Measurements from ENCODE around the gene ALK. TPM values are rescaled to one million over a fixed set of nuclear protein-coding genes. Genes with fewer than 3 reads are reported as not detected.

The ALK gene
- total RNA-seq, 1 donor from 2014 or later = not detected

DNA sequence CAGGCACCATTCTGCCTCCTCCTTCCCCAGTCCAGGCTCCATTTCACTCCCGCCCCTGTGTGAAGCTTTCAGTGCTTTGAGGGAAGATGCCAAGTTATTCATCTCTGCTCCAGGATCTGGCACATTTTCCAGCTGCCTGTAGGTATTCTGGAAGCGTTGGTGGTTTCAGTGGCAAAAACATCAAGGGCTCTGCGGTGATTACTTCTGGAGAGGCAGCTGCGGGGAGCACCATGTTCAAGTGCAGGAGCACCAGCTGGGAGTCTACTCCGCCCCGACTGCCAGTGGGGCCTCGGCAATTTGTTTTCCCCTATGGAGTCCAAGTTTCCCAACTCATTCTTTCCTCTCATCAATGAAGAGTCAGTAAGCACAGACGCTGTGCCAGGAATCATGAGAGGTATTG lies 594.5 kb downstream of the ALK start:
- Mint-ChIP-seq H3K4me3 (ENCODE audit: low read depth) (no peak overlapping the region), H3K9me3 (ENCODE audit: low read depth) (no peaks in the 10 kb centered on the region), H3K27me3 (peaks cover 18% of the 10 kb centered on the region), H3K27ac (no peak overlapping the region), H3K36me3 (ENCODE audit: insufficient read depth) (no peaks in the 10 kb centered on the region), H3K4me1 (ENCODE audit: low read depth) (no peaks in the 10 kb centered on the region)
- TF ChIP-seq, protein P1, sequence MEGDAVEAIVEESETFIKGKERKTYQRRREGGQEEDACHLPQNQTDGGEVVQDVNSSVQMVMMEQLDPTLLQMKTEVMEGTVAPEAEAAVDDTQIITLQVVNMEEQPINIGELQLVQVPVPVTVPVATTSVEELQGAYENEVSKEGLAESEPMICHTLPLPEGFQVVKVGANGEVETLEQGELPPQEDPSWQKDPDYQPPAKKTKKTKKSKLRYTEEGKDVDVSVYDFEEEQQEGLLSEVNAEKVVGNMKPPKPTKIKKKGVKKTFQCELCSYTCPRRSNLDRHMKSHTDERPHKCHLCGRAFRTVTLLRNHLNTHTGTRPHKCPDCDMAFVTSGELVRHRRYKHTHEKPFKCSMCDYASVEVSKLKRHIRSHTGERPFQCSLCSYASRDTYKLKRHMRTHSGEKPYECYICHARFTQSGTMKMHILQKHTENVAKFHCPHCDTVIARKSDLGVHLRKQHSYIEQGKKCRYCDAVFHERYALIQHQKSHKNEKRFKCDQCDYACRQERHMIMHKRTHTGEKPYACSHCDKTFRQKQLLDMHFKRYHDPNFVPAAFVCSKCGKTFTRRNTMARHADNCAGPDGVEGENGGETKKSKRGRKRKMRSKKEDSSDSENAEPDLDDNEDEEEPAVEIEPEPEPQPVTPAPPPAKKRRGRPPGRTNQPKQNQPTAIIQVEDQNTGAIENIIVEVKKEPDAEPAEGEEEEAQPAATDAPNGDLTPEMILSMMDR (IDR thresholded peaks at IDR 0.05; ENCODE audit: unreplicated experiment) = no peak
- DNase-seq (ENCODE audit: low spot score, unreplicated experiment) = no peak

DNA sequence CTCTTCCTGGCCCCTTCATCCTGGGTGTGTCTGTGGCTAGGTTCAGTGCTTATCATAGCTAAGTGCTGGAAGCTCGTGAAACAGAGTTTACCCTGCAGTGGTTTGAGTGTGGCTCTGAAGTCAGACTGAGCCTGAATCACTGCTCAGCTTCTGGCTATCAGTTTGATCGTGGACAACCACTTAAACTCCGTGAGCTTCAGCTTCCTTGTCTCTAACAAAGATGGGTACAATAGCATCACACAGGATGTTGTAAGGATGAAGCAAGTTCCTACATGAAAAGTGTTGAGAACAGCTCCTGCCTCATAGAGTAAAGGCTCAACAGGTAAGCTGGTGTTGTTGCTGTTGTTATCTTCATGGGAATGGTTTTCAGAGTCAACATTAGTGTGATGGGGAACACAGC lies 595.8 kb downstream of the ALK start:
- H3K27ac Mint-ChIP-seq = no peak overlapping the region
- TF ChIP-seq, protein P1 (IDR thresholded peaks at IDR 0.05; ENCODE audit: unreplicated experiment) = no peak
- no peaks in the 10 kb centered on the region for H3K36me3 Mint-ChIP-seq (ENCODE audit: insufficient read depth)
- H3K9me3 Mint-ChIP-seq (ENCODE audit: low read depth) = no peaks in the 10 kb centered on the region
- H3K27me3 Mint-ChIP-seq = peaks cover 19% of the 10 kb centered on the region
- no peak for DNase-seq (ENCODE audit: low spot score, unreplicated experiment)
- H3K4me1 Mint-ChIP-seq (ENCODE audit: low read depth) = no peaks in the 10 kb centered on the region
- H3K4me3 Mint-ChIP-seq (ENCODE audit: low read depth) = no peak overlapping the region

DNA sequence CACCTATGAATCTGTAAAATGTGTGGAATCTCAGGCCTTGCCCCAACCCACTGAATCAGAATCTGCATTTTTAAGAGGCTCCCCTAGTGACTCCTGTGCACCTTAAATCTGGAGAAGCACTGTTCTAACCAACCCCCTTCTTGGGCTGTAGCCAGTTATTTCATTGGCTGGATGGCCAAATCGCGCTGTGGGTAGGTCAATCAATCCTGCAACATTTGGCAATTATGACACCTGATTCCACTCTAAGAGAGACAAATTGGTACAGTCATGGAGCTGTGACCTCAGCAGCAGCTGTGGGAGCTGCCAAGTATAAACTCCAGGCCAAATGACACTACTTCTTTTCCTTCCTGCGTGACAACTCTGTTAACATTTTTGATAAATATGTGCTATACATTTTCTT lies 597.4 kb downstream of the ALK start:
- Mint-ChIP-seq H3K4me3 (ENCODE audit: low read depth) (no peak overlapping the region), H3K9me3 (ENCODE audit: low read depth) (no peaks in the 10 kb centered on the region), H3K27ac (no peak overlapping the region), H3K27me3 (peaks cover 30% of the 10 kb centered on the region), H3K4me1 (ENCODE audit: low read depth) (no peaks in the 10 kb centered on the region), H3K36me3 (ENCODE audit: insufficient read depth) (no peaks in the 10 kb centered on the region)
- DNase-seq (ENCODE audit: low spot score, unreplicated experiment) = no peak
- TF ChIP-seq, protein P1 (IDR thresholded peaks at IDR 0.05; ENCODE audit: unreplicated experiment) = no peak

DNA sequence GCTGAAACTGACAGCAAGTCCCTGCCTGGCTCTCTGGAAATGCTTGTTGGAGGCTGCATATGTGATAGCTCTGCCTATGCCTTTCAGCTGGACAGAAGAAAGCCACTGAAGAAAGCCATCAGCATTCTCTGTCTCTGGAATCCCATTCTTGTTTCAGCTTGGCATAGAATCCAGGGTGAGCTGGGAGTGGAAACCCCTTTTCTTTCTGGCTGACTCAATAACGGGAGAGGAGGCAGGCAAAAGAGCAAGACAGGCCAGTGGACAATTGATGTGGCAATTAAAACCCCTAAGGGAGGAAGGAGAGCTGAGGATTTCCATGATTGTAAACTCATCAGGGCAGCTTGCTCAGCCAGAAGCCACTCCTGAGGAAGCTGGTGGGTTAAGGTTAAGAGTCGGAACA lies 598.1 kb downstream of the ALK start:
- no peaks in the 10 kb centered on the region for H3K9me3 Mint-ChIP-seq (ENCODE audit: low read depth)
- TF ChIP-seq, protein P1 (IDR thresholded peaks at IDR 0.05; ENCODE audit: unreplicated experiment) = no peak
- H3K27me3 Mint-ChIP-seq = peaks cover 32% of the 10 kb centered on the region
- no peak for DNase-seq (ENCODE audit: low spot score, unreplicated experiment)
- H3K27ac Mint-ChIP-seq = no peak overlapping the region
- no peaks in the 10 kb centered on the region for H3K36me3 Mint-ChIP-seq (ENCODE audit: insufficient read depth)
- H3K4me1 Mint-ChIP-seq (ENCODE audit: low read depth) = no peaks in the 10 kb centered on the region
- H3K4me3 Mint-ChIP-seq (ENCODE audit: low read depth) = no peak overlapping the region

DNA sequence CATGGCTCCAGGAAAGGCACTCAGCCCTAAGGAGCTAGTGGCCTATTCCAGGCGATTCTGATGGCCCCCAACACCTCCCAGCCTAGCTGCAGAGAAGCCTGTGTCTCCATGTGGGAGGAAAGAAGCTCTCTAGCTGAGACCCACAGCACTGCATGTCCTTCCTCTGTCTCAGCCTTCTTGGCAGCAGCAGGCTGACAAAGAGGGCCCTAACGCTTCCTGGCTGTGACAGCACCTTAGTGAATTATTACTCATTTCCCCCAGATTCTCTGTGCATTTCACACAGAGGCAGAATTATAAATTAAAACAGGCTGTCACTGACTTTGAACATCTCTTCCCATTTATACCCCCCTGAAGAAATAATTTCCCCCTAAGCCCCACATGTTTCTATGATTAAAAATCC lies 599.4 kb downstream of the ALK start:
- Mint-ChIP-seq H3K27ac (no peak overlapping the region), H3K27me3 (peaks cover 34% of the 10 kb centered on the region), H3K4me1 (ENCODE audit: low read depth) (no peaks in the 10 kb centered on the region), H3K36me3 (ENCODE audit: insufficient read depth) (no peaks in the 10 kb centered on the region), H3K9me3 (ENCODE audit: low read depth) (no peaks in the 10 kb centered on the region), H3K4me3 (ENCODE audit: low read depth) (no peak overlapping the region)
- no peak for DNase-seq (ENCODE audit: low spot score, unreplicated experiment)
- TF ChIP-seq, protein P1 (IDR thresholded peaks at IDR 0.05; ENCODE audit: unreplicated experiment) = no peak
